ENCODE data around the gene DNAI2. TPM values are rescaled to one million over a fixed set of nuclear protein-coding genes. Genes with fewer than 3 reads are reported as not detected.
A peak's percentile ranks its signal among the peaks of the same experiment; 100 is the strongest.

Gene DNAI2
- total and polyA plus RNA-seq, 9 of the 15 experiments (the other 6 are each of a cell fraction or from before 2014, with no cell fraction given) = not detected

DNA sequence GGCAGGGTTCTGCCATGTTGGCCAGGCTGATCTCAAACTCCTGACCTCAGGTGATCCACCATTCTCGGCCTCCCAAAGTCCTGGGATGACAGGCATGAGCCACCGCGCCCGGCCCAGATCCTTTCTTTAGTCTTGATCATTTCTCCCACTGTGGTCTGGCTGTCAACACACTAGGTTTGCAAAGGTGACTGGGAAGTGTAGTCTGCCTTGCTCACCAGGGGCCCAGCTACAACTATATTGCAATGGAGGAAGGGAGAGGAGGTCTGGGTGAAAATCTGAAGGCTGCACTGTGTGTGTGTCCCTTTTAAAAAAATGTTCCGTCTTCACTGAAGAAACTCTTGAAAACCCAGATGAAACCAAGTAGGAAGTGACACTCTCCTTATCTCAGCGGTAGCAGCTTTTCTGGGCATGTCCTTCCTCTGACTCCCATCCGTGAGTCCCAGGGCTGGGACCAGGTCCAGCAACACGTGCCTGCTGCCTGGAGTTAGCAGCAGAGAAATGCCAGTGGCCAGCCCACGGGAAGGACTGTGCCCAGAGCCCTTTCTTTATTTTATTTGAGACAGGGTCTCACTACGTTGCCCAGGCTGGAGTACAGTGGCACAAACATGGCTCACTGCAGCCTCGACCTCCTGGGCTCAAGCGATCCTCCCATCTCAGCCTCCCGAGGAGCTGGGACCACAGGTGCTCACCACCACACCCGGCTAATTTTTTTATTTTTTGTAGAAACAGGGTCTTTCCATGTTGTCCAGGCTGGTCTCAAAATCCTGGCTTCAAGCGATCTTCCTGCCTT, 34.1 kb downstream of the DNAI2 start (continued):
- TF ChIP-seq, protein P1, sequence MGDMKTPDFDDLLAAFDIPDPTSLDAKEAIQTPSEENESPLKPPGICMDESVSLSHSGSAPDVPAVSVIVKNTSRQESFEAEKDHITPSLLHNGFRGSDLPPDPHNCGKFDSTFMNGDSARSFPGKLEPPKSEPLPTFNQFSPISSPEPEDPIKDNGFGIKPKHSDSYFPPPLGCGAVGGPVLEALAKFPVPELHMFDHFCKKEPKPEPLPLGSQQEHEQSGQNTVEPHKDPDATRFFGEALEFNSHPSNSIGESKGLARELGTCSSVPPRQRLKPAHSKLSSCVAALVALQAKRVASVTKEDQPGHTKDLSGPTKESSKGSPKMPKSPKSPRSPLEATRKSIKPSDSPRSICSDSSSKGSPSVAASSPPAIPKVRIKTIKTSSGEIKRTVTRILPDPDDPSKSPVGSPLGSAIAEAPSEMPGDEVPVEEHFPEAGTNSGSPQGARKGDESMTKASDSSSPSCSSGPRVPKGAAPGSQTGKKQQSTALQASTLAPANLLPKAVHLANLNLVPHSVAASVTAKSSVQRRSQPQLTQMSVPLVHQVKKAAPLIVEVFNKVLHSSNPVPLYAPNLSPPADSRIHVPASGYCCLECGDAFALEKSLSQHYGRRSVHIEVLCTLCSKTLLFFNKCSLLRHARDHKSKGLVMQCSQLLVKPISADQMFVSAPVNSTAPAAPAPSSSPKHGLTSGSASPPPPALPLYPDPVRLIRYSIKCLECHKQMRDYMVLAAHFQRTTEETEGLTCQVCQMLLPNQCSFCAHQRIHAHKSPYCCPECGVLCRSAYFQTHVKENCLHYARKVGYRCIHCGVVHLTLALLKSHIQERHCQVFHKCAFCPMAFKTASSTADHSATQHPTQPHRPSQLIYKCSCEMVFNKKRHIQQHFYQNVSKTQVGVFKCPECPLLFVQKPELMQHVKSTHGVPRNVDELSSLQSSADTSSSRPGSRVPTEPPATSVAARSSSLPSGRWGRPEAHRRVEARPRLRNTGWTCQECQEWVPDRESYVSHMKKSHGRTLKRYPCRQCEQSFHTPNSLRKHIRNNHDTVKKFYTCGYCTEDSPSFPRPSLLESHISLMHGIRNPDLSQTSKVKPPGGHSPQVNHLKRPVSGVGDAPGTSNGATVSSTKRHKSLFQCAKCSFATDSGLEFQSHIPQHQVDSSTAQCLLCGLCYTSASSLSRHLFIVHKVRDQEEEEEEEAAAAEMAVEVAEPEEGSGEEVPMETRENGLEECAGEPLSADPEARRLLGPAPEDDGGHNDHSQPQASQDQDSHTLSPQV (IDR thresholded peaks at IDR 0.05) = no peak
- TF ChIP-seq HDAC3 (IDR thresholded peaks at IDR 0.05; ENCODE audit: borderline replicate concordance, partially characterized antibody) (no peak), RNF2 (IDR thresholded peaks at IDR 0.05) (no peak), STAG1 (CRISPR knock-in tag; IDR thresholded peaks at IDR 0.05; ENCODE audit: borderline replicate concordance) (no peak), CCNT2 (IDR thresholded peaks at IDR 0.05; ENCODE audit: borderline replicate concordance, extremely low read depth, insufficient read length, low read depth, low read length) (no peak), ZNF764 (CRISPR knock-in tag; IDR thresholded peaks at IDR 0.05; ENCODE audit: low read depth) (no peak), ZNF217 (CRISPR knock-in tag; IDR thresholded peaks at IDR 0.05) (no peak), DDX20 (tag; IDR thresholded peaks at IDR 0.05; ENCODE audit: low read depth) (no peak), SIN3B (IDR thresholded peaks at IDR 0.05; ENCODE audit: low read depth) (no peak), JUND (IDR thresholded peaks at IDR 0.05; ENCODE audit: borderline replicate concordance, low read depth, low read length) (no peak), JUND (tag; IDR thresholded peaks at IDR 0.05; ENCODE audit: borderline replicate concordance, low read depth, low read length) (no peak), DMBX1 (CRISPR knock-in tag; IDR thresholded peaks at IDR 0.05; ENCODE audit: borderline replicate concordance) (no peak), BRD4 (IDR thresholded peaks at IDR 0.05) (no peak)
- TF ChIP-seq, protein P2, sequence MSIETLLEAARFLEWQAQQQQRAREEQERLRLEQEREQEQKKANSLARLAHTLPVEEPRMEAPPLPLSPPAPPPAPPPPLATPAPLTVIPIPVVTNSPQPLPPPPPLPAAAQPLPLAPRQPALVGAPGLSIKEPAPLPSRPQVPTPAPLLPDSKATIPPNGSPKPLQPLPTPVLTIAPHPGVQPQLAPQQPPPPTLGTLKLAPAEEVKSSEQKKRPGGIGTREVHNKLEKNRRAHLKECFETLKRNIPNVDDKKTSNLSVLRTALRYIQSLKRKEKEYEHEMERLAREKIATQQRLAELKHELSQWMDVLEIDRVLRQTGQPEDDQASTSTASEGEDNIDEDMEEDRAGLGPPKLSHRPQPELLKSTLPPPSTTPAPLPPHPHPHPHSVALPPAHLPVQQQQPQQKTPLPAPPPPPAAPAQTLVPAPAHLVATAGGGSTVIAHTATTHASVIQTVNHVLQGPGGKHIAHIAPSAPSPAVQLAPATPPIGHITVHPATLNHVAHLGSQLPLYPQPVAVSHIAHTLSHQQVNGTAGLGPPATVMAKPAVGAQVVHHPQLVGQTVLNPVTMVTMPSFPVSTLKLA (conservative IDR thresholded peaks at IDR 0.05) = peak in 1 of 2 experiments; percentile 58; a peak in 2 of 4 replicates
- TF ChIP-seq, protein P3, sequence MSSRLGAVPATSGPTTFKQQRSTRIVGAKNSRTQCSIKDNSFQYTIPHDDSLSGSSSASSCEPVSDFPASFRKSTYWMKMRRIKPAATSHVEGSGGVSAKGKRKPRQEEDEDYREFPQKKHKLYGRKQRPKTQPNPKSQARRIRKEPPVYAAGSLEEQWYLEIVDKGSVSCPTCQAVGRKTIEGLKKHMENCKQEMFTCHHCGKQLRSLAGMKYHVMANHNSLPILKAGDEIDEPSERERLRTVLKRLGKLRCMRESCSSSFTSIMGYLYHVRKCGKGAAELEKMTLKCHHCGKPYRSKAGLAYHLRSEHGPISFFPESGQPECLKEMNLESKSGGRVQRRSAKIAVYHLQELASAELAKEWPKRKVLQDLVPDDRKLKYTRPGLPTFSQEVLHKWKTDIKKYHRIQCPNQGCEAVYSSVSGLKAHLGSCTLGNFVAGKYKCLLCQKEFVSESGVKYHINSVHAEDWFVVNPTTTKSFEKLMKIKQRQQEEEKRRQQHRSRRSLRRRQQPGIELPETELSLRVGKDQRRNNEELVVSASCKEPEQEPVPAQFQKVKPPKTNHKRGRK (tag; IDR thresholded peaks at IDR 0.05) = no peak

Data from K562 (cell line).